Measurements from ENCODE around the gene FUOM.
"Not testable (repeated sequence)": the region's sequence is repeated elsewhere in the genome, so short reads cannot be mapped to it uniquely, and the experiment has no call there.

Gene FUOM

DNA sequence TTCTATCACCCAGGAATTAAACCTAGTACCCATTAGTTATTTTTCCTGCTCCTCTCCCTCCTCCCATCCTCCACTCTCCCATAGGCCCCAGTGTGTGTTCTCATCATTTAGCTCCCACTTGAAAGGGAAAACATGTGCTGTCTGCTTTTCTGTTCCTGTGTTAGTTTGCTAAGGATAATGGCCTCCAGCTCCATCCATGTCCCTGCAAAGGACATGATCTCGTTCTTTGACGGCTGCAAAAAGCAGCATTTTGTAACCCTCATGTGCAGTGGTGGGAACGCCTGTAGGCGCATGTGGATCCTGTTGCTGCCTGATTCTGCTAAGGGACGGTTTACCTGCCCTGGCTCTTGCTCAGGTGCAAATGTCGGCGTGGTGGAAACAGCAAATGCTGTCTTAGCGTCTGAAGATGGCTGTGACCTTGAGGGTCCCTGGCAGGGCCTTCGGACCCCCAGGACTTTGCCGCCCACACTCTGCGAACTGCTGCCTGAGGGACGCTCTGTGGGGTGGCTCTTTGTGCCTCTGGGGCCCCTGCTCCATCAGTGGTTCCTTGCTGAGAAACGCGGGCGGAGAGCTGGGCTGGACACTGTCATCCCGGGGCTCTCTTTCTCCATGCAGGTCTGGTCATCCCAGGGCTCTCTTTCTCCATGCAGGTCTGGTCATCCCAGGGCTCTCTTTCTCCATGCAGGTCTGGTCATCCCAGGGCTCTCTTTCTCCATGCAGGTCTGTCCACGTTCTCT lies 30.6 kb upstream of the FUOM start:
- no peak for DNase-seq

- not testable (repeated sequence) for DNase-seq
Observed at GRCh38 chr10:133386951-133387350, 29.1 kb upstream of the FUOM start.

GRCh38 chr10:133385214-133385613 lies 27.4 kb upstream of the FUOM start:
- no peak for DNase-seq

GRCh38 chr10:133384071-133384470 lies 26.3 kb upstream of the FUOM start:
- no peak for DNase-seq

GRCh38 chr10:133383551-133383950 lies 25.7 kb upstream of the FUOM start:
- DNase-seq, result no peak

- DNase-seq, result no peak
Observed at GRCh38 chr10:133381036-133381435, 23.2 kb upstream of the FUOM start.

DNA sequence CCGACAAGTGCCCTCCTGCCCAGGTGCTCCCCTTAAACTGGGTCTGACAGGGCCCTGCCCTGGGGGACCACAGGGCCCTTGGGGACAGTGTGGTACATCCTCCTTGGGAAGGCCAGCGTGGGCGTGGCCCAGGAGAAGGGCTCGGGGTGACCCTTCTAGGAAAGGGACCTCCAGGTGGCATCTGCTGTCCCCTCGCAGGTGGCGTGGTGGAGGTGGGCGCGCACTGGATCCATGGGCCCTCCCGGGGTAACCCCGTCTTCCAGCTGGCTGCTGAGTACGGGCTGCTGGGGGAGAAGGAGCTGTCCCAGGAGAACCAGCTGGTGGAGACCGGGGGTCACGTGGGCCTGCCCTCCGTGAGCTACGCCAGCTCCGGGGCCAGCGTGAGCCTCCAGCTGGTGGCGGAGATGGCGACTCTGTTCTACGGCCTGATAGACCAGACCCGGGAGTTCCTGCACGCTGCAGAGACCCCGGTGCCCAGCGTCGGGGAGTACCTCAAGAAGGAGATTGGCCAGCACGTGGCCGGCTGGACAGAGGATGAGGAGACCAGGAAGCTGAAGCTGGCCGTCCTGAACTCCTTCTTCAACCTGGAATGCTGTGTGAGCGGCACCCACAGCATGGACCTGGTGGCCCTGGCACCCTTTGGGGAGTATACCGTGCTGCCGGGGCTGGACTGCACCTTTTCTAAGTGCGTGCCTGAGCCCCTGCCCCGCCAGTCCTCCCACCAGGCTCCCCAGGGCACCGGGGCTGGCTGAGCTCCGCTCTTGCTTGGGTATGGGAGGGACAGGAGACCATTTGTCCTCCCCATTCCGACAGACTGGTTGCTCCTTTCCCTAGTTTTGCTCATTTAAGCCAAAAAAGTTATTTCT lies 22.2 kb upstream of the FUOM start:
- no peak for DNase-seq

GRCh38 chr10:133379152-133379800 lies 21.5 kb upstream of the FUOM start, which contains the start of gene PAOX:
TSS of gene PAOX (plus strand) at chr10:133379262. CDS start at chr10:133379317, 55 bp downstream.
- DNase-seq, result no peak

- DNase-seq, result no peak
Observed at GRCh38 chr10:133378251-133379096, 20.7 kb upstream of the FUOM start.

- DNase-seq, result no peak
Observed at GRCh38 chr10:133377818-133378250, 20.0 kb upstream of the FUOM start.

DNA sequence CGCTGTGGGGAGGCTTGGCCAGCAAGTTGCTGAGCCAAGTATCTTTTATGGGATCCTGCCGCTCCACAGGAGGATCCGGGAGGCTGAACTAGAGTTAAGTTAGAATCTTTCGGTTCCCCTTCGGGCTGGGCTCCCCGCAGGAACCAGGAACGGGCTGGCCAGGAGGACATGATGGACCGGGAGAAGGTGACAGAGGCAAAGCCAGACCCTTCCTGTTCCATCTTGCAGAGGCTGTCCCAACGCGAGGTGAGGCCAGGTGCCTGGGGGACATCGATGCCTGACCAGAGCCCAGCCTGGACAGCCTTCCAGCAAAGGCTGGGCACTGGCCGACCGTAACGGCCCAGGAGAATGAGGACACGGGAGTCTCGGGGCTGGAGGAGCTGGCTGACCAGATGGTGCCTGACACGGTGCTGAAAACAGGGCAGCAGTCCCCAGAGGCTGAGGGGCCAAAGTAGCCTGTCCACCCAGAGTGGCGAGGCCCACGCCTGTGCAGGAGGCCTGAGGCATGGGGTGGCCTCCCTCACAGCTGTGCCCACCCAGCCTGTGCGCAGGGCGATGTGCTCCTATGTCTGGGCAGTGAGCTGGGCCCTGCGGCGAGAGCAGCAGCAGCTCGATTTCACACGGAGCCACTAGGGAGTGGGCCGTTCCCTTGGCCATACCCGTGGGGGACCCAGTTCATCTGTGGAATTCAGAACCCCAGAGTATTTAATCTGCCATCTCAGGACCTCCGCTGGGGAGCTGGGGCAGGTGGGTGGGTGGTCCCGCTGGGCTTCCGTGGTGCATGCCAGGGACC lies 19.4 kb upstream of the FUOM start:
- DNase-seq, result no peak

- DNase-seq, result not testable (repeated sequence)
Observed at GRCh38 chr10:133376183-133376582, 18.4 kb upstream of the FUOM start.

DNA sequence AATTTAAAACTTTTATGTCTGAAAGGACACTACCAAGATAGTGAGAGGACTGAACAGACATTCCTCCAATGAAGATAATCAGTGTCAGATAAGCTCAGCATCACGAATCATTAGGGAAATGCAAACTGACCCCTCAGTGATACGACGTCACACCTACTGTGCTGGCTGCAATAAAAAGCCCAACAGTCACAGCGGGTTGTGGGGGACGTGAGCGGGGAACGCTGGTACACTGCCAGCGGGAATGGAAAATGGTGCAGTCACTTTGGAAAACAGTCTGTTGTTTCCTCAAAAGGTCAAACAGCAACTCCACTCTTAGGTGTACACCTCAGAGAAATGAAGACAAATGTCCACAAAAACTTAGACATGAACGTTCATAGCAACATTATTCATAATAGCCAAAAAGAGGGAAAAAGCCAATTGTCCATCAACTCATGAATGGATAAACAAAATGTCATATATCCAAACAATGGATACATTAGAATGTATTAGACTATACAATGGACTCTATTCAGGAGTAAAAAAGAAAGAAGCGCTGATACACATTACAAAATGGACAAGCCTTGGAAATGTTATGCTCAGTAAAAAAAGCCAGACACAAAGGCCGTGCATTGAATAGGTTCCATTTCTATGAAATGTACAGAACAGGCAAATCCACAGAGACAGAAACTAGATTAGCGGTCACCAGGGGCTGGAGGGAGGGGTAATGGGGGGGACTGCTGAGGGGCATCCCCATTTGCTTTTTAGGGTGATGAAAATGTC lies 17.7 kb upstream of the FUOM start:
- no peak for DNase-seq

DNA sequence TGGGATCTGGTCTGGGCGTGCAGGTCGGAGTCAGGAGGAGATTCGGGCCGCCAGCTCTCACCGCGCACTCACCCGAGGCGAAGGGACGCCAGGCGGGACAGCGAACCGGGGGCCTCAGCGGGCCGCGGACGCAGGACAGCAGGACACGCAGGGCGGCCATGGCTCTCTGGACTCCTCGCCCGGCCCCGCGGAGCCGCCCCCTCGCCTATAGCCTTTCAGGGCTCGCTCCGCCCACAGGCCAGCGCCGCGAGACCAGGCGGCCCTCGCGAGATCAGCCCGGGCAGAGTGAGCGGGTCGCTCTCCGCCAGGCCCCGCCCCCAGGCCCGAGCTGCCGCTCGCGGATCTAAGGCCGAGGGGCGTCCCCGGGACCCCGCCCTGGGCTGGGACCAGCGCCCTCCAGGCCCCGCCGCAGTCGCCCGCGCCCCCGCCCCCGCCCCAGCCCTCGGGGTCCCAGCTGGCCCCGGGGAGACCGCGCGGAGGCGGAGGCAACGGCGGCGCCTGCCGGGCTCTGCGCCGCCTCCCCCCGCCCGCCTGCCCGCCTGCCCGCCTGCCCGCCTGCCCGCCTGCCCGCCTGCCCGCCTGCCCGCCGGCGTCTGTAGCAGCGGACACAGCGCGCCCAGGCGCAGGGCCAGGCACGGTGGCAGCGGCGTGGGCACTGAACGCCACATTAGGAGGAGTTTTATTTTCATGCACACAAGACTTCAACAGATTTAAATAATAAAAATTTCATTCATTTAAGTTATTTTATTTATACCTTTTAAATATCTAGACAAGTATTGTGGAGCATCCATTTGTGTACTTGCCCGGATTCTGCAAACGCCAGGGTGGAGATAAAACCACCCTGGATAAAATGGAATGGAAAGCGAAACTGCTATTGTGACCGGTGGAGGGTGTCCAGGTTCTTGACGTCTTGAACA lies 15.6 kb upstream of the FUOM start, which contains the start of gene ECHS1:
TSS of gene ECHS1 (minus strand) at position 181 of the 917 bp plus-strand sequence. CDS start at position 160, 21 bp downstream.
- DNase-seq, result peak; percentile 85

DNA sequence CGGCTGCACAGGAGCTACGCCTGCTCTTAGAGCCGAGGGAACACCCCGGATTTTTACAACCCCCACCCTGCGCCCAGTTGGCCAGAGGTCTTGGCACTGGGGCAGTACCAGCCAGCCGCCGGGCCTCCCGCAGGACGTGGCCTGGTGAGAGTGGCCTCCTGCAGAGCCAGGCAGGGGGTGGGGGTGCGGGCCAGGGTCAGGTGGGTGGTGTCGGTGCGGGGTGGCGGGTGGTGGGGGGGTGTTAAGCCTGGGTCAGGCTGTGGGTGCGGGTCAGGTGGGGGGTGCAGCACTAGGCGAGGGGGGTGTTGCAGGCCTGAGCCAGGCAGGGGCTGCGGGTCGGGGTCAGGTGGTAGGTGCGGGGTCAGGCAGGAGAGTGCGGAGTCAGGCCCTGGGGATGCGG lies 14.7 kb upstream of the FUOM start:
- DNase-seq, result no peak

DNA sequence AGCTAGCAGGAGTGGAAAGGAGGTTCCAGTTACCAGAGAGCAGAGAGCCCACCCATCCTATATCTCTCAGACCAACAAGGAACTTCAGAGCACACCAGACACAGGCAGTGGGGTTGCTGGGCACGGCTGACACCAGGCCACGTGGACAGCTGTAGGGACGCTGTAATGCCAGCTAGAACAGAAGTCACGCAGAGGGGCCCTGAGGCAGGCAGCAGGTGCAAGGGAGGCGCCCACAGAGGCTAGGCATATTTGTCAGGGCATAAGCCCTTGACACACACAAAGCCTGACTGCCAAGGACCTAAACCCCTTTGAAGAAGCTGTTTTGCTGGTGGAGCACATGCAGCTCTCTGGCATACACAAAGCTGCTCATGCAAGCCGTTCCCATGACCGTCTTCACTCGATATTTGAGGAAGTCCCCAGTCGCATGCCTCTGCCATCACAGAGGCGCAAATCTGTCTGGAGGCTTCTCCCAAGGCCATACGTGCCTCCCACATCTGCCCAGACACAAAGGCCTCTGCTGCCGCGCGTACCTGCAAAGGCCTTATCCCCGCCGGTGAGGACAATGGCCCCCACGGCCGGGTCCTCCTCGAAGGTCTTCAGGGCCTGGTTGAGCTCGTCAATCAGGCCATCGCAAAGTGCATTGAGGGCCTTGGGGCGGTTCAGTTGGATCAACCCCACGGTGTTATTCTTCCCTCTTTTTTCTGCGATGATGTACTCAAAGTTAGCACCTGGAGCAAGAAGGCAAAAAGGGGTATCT lies 12.4 kb upstream of the FUOM start:
- no peak for DNase-seq

DNA sequence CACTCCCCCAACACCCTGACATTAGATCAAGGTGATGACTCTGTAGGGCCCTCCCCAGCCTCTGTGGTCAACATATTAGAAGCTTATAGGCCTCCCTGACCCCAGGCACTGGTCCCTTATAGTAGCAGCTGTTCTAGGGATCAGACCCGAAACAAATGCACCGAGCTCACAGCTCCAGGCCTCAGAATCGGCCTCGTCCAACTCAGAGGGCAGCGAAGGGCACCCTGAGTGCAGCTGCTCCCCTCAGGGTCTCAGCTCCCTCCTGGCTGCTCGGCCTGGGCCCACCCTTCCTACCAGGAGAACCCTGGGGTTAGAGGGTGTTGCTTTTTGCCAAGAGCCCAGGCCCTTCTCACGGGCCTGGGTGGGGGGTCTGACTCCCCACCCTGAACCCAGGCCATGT lies 10.3 kb upstream of the FUOM start:
- DNase-seq, result no peak

- DNase-seq, result not testable (repeated sequence)
Observed at GRCh38 chr10:133367461-133367860, 9.6 kb upstream of the FUOM start.

DNA sequence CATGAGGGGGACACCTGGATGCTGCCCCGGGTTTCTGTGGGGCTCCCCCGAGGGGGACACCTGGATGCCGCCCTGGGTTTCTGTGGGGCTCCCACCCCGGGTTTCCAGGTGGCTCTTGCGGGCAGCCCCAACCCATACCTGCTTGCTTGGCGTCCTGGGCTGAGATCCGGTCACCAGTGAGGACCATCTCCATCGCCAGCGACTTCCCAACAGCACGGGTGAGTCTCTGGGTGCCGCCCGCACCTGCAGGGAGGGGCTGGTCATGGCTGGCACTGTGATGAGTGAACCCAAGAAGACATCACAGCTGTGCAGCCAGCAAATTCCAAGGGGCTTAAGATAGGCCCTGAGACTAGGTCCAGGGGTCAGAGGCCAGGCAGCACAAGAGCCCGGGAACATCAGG lies 8.9 kb upstream of the FUOM start:
- DNase-seq, result no peak
